HepG2 (cell line): ENCODE data around the gene PRRC2A. TPM values are rescaled to one million over a fixed set of nuclear protein-coding genes. Genes with fewer than 3 reads are reported as not detected.

ENCODE experiments used
- ELK4 ChIP-seq: sonication (generic); formaldehyde crosslinking; IDR thresholded peaks from 2 replicates; pipeline ENCODE4 v1.9.0; 2021; ENCODE audit warnings: missing genetic modification reagents, borderline replicate concordance
- GATAD1 ChIP-seq: IDR thresholded peaks from 2 replicates; pipeline ENCODE4 v1.6.1; 2016; ENCODE audit warnings: missing genetic modification reagents, missing compliant biosample characterization
- HNRNPL ChIP-seq: fragments of 200-400 bp; formaldehyde crosslinking; IDR thresholded peaks from 2 replicates; pipeline ENCODE4 v1.6.1; 2017; ENCODE audit warnings: mild to moderate bottlenecking, low read depth, low read length
- KDM5B ChIP-seq: sonication (generic); formaldehyde crosslinking; IDR thresholded peaks from 2 replicates; pipeline ENCODE4 v1.4.0; 2020; ENCODE audit warnings: missing genetic modification reagents, mild to moderate bottlenecking, borderline replicate concordance
- RXRA ChIP-seq: sonication (generic); formaldehyde crosslinking; IDR thresholded peaks from 2 replicates; pipeline ENCODE4 v1.5.1; 2020; ENCODE audit warnings: missing genetic modification reagents
- ZMAT3 ChIP-seq: sonication (generic); formaldehyde crosslinking; conservative IDR thresholded peaks from 2 replicates; pipeline ENCODE4 v1.7.0; 2021; ENCODE audit warnings: missing genetic modification reagents
- ZNF598 ChIP-seq: sonication (generic); formaldehyde crosslinking; IDR thresholded peaks from 2 replicates; pipeline ENCODE4 v1.5.1; 2020; ENCODE audit warnings: mild to moderate bottlenecking, missing genetic modification reagents, borderline replicate concordance
- ZNF615 ChIP-seq: sonication (generic); formaldehyde crosslinking; IDR thresholded peaks from 2 replicates; pipeline ENCODE4 v1.5.0; 2020; ENCODE audit warnings: mild to moderate bottlenecking, missing genetic modification reagents, borderline replicate concordance
- ZNF616 ChIP-seq: sonication (generic); formaldehyde crosslinking; IDR thresholded peaks from 2 replicates; pipeline ENCODE4 v1.5.0; 2020; ENCODE audit warnings: low read depth, mild to moderate bottlenecking, missing genetic modification reagents
- ZNF619 ChIP-seq: sonication (generic); formaldehyde crosslinking; IDR thresholded peaks from 2 replicates; pipeline ENCODE4 v1.4.0; 2020; ENCODE audit warnings: mild to moderate bottlenecking, missing genetic modification reagents
- polyA plus RNA-seq, 8 experiments: library from polyadenylated mRNA; depleted of rRNA in 3 of 8; stranded (reverse) in 7 of 8; unstranded in 1 of 8; fragments of >200 nt; fragmentation: Illumina TruSeq in 4 of 8; extraction: Trizol in 4 of 8; gene quantifications; 2 replicates each; pipeline versions ENCODE4 v1.2.1 to v1.2.3, GENCODE V29; 2011 to 2016; ENCODE audit warnings: low read depth in 4 of 8, missing spikeins in 1 of 8, mixed read lengths in 1 of 8; ENCODE audit not compliant: insufficient read depth in 1 of 8
- total RNA-seq, 5 experiments: library from RNA; depleted of rRNA; stranded (reverse); fragments of >200 nt; fragmentation: Illumina TruSeq; extraction: Trizol; gene quantifications; 2 replicates each; pipeline ENCODE4 v1.2.3, GENCODE V29; 2016; ENCODE audit warnings: low read depth in 1 of 5
- TF ChIP-seq, protein P1 (sequence below): sonication (generic); formaldehyde crosslinking; IDR thresholded peaks from 2 replicates; pipeline ENCODE4 v1.4.0; 2020; ENCODE audit warnings: mild to moderate bottlenecking, missing genetic modification reagents
- TF ChIP-seq, protein P2 (sequence below): IDR thresholded peaks from 2 replicates; pipeline ENCODE4 v1.6.1; 2016
- TF ChIP-seq, protein P3 (sequence below), 2 experiments: sonication (generic) in 1 of 2; formaldehyde crosslinking in 1 of 2; IDR thresholded peaks; 2 replicates each; pipeline versions ENCODE4 v1.4.0 to v1.6.1; 2016 to 2020; ENCODE audit warnings: borderline replicate concordance in 1 of 2, low read depth in 1 of 2, mild to moderate bottlenecking in 1 of 2, missing genetic modification reagents in 1 of 2

PRRC2A gene
- total and polyA plus RNA-seq, 2 of the 13 experiments (the other 11 are each of a cell fraction or from before 2014, with no cell fraction given): 38.9 to 47.4 TPM

DNA sequence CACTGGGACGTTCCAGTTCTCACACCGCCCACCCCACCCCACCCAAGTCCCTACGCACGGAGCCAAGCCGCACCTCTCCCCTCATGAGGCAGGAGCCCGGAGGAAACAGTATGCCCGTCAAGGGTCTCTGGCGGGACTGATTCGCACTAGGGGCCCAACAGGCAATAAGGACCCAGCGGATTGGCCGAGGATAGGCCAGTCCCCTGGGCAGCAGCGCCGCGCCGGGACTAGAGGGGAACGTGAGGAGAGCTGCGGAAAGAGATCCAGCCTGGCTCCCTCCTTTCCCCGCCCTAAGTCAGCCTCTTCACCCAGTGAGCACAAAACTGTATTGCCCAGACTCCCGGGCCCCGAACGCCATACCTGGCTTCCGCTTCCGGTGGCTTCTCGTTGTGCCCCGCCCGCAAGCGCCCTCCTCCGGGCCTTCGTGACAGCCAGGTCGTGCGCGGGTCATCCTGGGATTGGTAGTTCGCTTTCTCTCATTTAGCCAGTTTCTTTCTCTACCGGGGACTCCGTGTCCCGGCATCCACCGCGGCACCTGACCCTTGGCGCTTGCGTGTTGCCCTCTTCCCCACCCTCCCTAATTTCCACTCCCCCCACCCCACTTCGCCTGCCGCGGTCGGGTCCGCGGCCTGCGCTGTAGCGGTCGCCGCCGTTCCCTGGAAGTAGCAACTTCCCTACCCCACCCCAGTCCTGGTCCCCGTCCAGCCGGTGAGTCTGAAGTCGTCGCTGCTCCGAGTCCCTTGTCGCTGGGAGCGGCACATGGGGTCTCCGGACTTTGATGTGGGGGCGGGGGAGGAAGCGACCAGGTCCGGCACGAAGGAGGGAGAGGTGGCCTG is 45.2 kb downstream of the PRRC2A start, which contains the start of gene CSNK2B (continued):
- TF ChIP-seq, protein P1, sequence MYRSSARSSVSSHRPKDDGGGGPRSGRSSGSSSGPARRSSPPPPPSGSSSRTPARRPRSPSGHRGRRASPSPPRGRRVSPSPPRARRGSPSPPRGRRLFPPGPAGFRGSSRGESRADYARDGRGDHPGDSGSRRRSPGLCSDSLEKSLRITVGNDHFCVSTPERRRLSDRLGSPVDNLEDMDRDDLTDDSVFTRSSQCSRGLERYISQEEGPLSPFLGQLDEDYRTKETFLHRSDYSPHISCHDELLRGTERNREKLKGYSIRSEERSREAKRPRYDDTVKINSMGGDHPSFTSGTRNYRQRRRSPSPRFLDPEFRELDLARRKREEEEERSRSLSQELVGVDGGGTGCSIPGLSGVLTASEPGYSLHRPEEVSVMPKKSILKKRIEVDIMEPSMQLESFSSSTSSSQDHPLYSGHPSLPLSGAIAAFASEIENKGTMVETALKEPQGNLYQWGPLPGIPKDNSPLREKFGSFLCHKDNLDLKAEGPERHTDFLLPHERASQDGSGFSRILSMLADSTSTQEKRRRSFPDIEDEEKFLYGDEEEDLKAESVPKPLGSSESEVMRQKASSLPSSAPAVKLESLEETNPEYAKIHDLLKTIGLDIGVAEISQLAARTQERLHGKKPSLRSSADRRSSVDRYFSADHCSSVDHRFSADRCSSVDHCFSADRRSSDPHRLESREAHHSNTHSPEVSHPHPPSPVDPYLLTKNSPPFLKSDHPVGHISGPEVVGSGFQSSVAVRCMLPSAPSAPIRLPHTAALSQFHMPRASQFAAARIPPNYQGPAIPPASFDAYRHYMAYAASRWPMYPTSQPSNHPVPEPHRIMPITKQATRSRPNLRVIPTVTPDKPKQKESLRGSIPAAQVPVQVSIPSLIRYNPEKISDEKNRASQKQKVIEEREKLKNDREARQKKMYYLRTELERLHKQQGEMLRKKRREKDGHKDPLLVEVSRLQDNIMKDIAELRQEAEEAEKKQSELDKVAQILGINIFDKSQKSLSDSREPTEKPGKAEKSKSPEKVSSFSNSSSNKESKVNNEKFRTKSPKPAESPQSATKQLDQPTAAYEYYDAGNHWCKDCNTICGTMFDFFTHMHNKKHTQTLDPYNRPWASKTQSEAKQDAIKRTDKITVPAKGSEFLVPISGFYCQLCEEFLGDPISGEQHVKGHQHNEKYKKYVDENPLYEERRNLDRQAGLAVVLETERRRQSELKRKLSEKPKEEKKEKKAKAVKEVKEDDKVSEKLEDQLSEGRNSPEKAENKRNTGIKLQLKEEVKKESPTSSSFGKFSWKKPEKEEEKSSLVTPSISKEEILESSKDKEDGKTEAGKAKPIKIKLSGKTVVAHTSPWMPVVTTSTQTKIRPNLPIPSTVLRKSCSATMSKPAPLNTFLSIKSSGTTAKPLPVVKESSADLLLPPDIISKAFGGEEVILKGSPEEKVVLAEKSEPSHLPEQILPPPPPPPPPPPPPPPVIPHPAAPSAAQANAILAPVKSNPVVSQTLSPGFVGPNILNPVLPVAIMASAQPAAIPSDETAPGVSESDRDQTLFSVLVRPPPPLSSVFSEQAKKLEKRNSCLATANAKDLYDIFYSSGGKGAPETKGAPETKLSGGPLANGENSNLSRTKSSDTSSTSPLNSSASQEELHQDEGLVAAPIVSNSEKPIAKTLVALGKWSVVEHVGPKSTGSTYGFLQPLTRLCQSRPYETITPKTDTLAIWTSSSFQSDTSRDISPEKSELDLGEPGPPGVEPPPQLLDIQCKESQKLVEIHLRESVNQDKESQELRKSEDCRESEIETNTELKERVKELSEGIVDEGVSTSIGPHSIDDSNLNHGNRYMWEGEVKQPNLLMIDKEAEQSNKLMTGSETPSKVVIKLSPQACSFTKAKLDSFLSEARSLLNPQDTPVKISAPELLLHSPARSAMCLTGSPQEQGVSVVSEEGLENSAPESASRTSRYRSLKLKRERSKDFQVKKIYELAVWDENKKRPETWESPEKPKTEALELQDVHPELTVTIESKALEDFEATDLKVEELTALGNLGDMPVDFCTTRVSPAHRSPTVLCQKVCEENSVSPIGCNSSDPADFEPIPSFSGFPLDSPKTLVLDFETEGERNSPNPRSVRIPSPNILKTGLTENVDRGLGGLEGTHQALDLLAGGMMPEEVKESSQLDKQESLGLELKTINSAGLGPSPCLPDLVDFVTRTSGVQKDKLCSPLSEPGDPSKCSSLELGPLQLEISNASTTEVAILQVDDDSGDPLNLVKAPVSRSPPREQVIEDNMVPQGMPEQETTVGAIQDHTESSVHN (CRISPR knock-in tag): no peak
- TF ChIP-seq ZNF615 (CRISPR knock-in tag): no peak
- TF ChIP-seq ZMAT3 (CRISPR knock-in tag): peak; percentile 82
- peak; percentile 92 for TF ChIP-seq GATAD1
- TF ChIP-seq ZNF598 (CRISPR knock-in tag): no peak
- TF ChIP-seq, protein P2, sequence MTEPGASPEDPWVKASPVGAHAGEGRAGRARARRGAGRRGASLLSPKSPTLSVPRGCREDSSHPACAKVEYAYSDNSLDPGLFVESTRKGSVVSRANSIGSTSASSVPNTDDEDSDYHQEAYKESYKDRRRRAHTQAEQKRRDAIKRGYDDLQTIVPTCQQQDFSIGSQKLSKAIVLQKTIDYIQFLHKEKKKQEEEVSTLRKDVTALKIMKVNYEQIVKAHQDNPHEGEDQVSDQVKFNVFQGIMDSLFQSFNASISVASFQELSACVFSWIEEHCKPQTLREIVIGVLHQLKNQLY (CRISPR knock-in tag): no peak
- TF ChIP-seq HNRNPL: peak; percentile 80; the same call in 1 of the 2 replicates
- TF ChIP-seq KDM5B (CRISPR knock-in tag): peak; percentile 79; the same call in 1 of the 2 replicates
- TF ChIP-seq ZNF619 (CRISPR knock-in tag): no peak; the same call in 1 of the 2 replicates
- peak; percentile 73; the same call in 1 of the 2 replicates for TF ChIP-seq RXRA
- TF ChIP-seq ELK4 (CRISPR knock-in tag): peak; percentile 91
- TF ChIP-seq ZNF616: peak; percentile 53; the same call in 1 of the 2 replicates
- TF ChIP-seq, protein P3, sequence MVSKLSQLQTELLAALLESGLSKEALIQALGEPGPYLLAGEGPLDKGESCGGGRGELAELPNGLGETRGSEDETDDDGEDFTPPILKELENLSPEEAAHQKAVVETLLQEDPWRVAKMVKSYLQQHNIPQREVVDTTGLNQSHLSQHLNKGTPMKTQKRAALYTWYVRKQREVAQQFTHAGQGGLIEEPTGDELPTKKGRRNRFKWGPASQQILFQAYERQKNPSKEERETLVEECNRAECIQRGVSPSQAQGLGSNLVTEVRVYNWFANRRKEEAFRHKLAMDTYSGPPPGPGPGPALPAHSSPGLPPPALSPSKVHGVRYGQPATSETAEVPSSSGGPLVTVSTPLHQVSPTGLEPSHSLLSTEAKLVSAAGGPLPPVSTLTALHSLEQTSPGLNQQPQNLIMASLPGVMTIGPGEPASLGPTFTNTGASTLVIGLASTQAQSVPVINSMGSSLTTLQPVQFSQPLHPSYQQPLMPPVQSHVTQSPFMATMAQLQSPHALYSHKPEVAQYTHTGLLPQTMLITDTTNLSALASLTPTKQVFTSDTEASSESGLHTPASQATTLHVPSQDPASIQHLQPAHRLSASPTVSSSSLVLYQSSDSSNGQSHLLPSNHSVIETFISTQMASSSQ (IDR thresholded peaks at IDR 0.05; ENCODE audit: low read depth): 0 out of 2 replicates have a peak, but pooled peaks have one; percentile 37
- TF ChIP-seq, protein P3 (CRISPR knock-in tag; IDR thresholded peaks at IDR 0.05; ENCODE audit: borderline replicate concordance): peak; percentile 51; the same call in 1 of the 2 replicates
